HepG2 (cell line): ENCODE results near the gene GGA2. TPM values are rescaled to one million over a fixed set of nuclear protein-coding genes. Genes with fewer than 3 reads are reported as not detected.

Experiments
- HOXA9 ChIP-seq: sonication (generic); formaldehyde crosslinking; IDR thresholded peaks from 2 replicates; pipeline ENCODE4 v1.8.1; 2022; ENCODE audit warnings: missing genetic modification reagents, mild to moderate bottlenecking, moderate library complexity, borderline replicate concordance
- IRF2 ChIP-seq: IDR thresholded peaks from 2 replicates; pipeline ENCODE4 v1.6.1; 2018; ENCODE audit warnings: missing genetic modification reagents, missing compliant biosample characterization
- POLR2A ChIP-seq, 2 experiments: IDR thresholded peaks; 2 replicates each; pipeline ENCODE4 v1.6.1; 2011; ENCODE audit warnings: low read depth in 2 of 2, low read length in 2 of 2, mild to moderate bottlenecking in 1 of 2, moderate library complexity in 1 of 2; ENCODE audit not compliant: insufficient read depth in 1 of 2
- SETDB1 ChIP-seq: sonication (generic); formaldehyde crosslinking; IDR thresholded peaks from 2 replicates; pipeline ENCODE4 v1.5.1; 2020; ENCODE audit warnings: missing genetic modification reagents, mild to moderate bottlenecking, borderline replicate concordance
- TMF1 ChIP-seq: sonication (generic); formaldehyde crosslinking; IDR thresholded peaks from 2 replicates; pipeline ENCODE4 v1.8.1; 2022; ENCODE audit warnings: low read depth, missing genetic modification reagents
- ZC3H4 ChIP-seq: sonication (generic); formaldehyde crosslinking; IDR thresholded peaks from 2 replicates; pipeline ENCODE4 v1.4.0; 2020; ENCODE audit warnings: missing genetic modification reagents, borderline replicate concordance
- ZHX2 ChIP-seq, 2 experiments: sonication (generic) in 1 of 2; formaldehyde crosslinking in 1 of 2; IDR thresholded peaks; 2 replicates each; pipeline versions ENCODE4 v1.6.1 to v1.9.0; 2014 to 2022; ENCODE audit warnings: antibody characterized with exemption in 1 of 2, borderline replicate concordance in 1 of 2, inconsistent platforms in 1 of 2, low read depth in 1 of 2, missing genetic modification reagents in 1 of 2
- ZNF18 ChIP-seq: sonication (generic); formaldehyde crosslinking; IDR thresholded peaks from 2 replicates; pipeline ENCODE4 v1.8.0; 2022; ENCODE audit warnings: mild to moderate bottlenecking, missing genetic modification reagents; ENCODE audit not compliant: insufficient replicate concordance
- ZNF207 ChIP-seq: fragments of 450-650 bp; IDR thresholded peaks from 2 replicates; pipeline ENCODE4 v1.6.1; 2016; ENCODE audit warnings: antibody characterized with exemption, borderline replicate concordance
- ZNF549 ChIP-seq: sonication (generic); formaldehyde crosslinking; IDR thresholded peaks from 2 replicates; pipeline ENCODE4 v1.5.0; 2020; ENCODE audit warnings: missing genetic modification reagents
- ZSCAN12 ChIP-seq: sonication (generic); formaldehyde crosslinking; IDR thresholded peaks from 2 replicates; pipeline ENCODE4 v1.9.0; 2021; ENCODE audit warnings: mild to moderate bottlenecking, missing genetic modification reagents
- polyA plus RNA-seq, 8 experiments: library from polyadenylated mRNA; depleted of rRNA in 3 of 8; stranded (reverse) in 7 of 8; unstranded in 1 of 8; fragments of >200 nt; fragmentation: Illumina TruSeq in 4 of 8; extraction: Trizol in 4 of 8; gene quantifications; 2 replicates each; pipeline versions ENCODE4 v1.2.1 to v1.2.3, GENCODE V29; 2011 to 2016; ENCODE audit warnings: low read depth in 4 of 8, missing spikeins in 1 of 8, mixed read lengths in 1 of 8; ENCODE audit not compliant: insufficient read depth in 1 of 8
- total RNA-seq, 5 experiments: library from RNA; depleted of rRNA; stranded (reverse); fragments of >200 nt; fragmentation: Illumina TruSeq; extraction: Trizol; gene quantifications; 2 replicates each; pipeline ENCODE4 v1.2.3, GENCODE V29; 2016; ENCODE audit warnings: low read depth in 1 of 5
- TF ChIP-seq, protein P1 (sequence below): sonication (generic); formaldehyde crosslinking; IDR thresholded peaks from 2 replicates; pipeline ENCODE4 v1.5.0; 2020; ENCODE audit warnings: mild to moderate bottlenecking, missing genetic modification reagents
- TF ChIP-seq, protein P2 (sequence below): sonication (generic); formaldehyde crosslinking; IDR thresholded peaks from 2 replicates; pipeline ENCODE4 v1.5.0; 2020; ENCODE audit warnings: missing genetic modification reagents
- TF ChIP-seq, protein P3 (sequence below): sonication (generic); formaldehyde crosslinking; IDR thresholded peaks from 2 replicates; pipeline ENCODE4 v1.8.0; 2022; ENCODE audit warnings: mild to moderate bottlenecking, missing genetic modification reagents, borderline replicate concordance

Gene GGA2
- total and polyA plus RNA-seq, 2 of the 13 experiments (the other 11 are each of a cell fraction or from before 2014, with no cell fraction given) = 51.5 to 69.8 TPM

DNA sequence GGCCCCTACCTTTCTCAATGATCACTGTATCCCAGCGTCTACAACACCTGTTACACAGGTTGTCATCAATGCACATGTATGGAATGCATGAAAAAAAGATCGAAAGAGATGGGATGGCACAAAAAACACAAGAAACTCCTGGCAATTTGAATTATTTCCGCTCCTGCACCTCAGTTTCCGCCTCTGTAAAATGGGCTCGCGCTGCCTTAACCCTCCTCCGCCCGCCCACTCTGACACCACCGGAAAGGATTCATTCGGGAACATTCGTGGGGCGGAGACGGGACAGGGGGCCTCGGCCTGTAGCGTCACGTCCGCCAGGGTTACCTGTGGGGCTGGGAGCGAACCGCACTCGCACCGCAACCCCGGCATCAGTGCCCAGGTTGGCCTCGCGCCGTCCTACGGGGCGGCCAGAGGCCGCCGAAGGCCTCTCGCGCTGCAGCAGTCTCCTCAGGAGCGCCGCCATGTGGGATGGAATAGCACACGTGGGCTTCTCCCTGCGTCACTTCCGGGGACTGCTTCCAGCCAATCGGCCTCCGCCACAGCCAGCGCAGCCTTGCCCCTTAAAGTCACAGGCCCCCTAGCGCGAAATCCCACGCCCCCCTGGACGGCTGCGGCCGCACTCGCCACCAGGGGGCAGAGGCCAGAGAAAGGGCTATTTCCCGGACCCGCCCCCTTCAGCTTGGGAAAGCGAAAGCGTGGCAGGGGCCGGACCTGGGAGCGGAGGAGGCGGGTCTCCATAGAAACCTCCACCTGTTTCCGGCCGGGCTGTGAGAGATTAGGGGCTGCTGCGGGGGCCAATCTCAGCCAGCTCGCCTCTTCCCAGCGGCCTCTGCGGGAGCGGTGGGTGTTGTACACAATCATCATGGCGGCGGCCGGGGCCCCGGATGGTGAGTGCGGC is 46.8 kb upstream of the GGA2 start, which contains the start of the genes EARS2 and UBFD1 (continued):
- TF ChIP-seq, protein P1, sequence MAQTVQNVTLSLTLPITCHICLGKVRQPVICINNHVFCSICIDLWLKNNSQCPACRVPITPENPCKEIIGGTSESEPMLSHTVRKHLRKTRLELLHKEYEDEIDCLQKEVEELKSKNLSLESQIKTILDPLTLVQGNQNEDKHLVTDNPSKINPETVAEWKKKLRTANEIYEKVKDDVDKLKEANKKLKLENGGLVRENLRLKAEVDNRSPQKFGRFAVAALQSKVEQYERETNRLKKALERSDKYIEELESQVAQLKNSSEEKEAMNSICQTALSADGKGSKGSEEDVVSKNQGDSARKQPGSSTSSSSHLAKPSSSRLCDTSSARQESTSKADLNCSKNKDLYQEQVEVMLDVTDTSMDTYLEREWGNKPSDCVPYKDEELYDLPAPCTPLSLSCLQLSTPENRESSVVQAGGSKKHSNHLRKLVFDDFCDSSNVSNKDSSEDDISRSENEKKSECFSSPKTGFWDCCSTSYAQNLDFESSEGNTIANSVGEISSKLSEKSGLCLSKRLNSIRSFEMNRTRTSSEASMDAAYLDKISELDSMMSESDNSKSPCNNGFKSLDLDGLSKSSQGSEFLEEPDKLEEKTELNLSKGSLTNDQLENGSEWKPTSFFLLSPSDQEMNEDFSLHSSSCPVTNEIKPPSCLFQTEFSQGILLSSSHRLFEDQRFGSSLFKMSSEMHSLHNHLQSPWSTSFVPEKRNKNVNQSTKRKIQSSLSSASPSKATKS (CRISPR knock-in tag) = 0 out of 2 replicates have a peak, but pooled peaks have one; percentile 85
- TF ChIP-seq ZNF18 (peak; percentile 92), ZSCAN12 (peak; percentile 98), SETDB1 (CRISPR knock-in tag) (no peak; the same call in 1 of the 2 replicates), ZHX2 (IDR thresholded peaks at IDR 0.05; ENCODE audit: low read depth) (0 out of 2 replicates have a peak, but pooled peaks have one; percentile 62), ZHX2 (CRISPR knock-in tag; IDR thresholded peaks at IDR 0.05; ENCODE audit: borderline replicate concordance) (peak; percentile 98), TMF1 (CRISPR knock-in tag) (no peak; the same call in 1 of the 2 replicates), ZC3H4 (CRISPR knock-in tag) (no peak; the same call in 1 of the 2 replicates), POLR2A (IDR thresholded peaks at IDR 0.05; ENCODE audit: insufficient read depth in 1 of 2, low read depth in 2 of 2, low read length in 2 of 2) (peak; percentile 85 to 98), ZNF549 (peak; percentile 76; the same call in 1 of the 2 replicates), ZNF207 (no peak), HOXA9 (CRISPR knock-in tag) (peak; percentile 78; the same call in 1 of the 2 replicates), IRF2 (CRISPR knock-in tag) (peak; percentile 100)
- TF ChIP-seq, protein P2, sequence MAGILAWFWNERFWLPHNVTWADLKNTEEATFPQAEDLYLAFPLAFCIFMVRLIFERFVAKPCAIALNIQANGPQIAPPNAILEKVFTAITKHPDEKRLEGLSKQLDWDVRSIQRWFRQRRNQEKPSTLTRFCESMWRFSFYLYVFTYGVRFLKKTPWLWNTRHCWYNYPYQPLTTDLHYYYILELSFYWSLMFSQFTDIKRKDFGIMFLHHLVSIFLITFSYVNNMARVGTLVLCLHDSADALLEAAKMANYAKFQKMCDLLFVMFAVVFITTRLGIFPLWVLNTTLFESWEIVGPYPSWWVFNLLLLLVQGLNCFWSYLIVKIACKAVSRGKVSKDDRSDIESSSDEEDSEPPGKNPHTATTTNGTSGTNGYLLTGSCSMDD (CRISPR knock-in tag) = no peak; the same call in 1 of the 2 replicates
- TF ChIP-seq, protein P3, sequence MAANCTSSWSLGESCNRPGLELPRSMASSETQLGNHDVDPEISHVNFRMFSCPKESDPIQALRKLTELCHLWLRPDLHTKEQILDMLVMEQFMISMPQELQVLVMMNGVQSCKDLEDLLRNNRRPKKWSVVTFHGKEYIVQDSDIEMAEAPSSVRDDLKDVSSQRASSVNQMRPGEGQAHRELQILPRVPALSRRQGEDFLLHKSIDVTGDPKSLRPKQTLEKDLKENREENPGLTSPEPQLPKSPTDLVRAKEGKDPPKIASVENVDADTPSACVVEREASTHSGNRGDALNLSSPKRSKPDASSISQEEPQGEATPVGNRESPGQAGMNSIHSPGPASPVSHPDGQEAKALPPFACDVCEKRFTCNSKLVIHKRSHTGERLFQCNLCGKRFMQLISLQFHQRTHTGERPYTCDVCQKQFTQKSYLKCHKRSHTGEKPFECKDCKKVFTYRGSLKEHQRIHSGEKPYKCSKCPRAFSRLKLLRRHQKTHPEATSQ = peak; percentile 93
